Loucy (cell line): ENCODE data around the gene BCL2.

Experiments
- H2AFZ ChIP-seq: fragments of 200-600 bp; sonication (generic); 2 replicates; pipeline ENCODE4 v1.6.0; 2016; ENCODE audit warnings: antibody characterized with exemption, mild to moderate bottlenecking, low read length, moderate library complexity
- H3F3A ChIP-seq: fragments of 200-600 bp; 2 replicates; pipeline ENCODE4 v1.6.0; 2016; ENCODE audit warnings: antibody characterized with exemption, low read depth, mild to moderate bottlenecking
- H3K27me3 ChIP-seq: fragments of 200-600 bp; sonication (generic); 2 replicates; pipeline ENCODE4 v1.6.1; 2014; ENCODE audit warnings: low read length, mild to moderate bottlenecking; ENCODE audit not compliant: insufficient read depth, poor library complexity, severe bottlenecking
- H3K36me3 ChIP-seq: fragments of 200-600 bp; sonication (generic); 2 replicates; pipeline ENCODE4 v1.6.1; 2016; ENCODE audit warnings: low read length; ENCODE audit not compliant: insufficient read depth
- H3K4me1 ChIP-seq: fragments of 200-600 bp; sonication (generic); 2 replicates; pipeline ENCODE4 v1.5.1; 2014; ENCODE audit warnings: low read length, mild to moderate bottlenecking; ENCODE audit not compliant: insufficient read depth, poor library complexity, severe bottlenecking
- H3K4me2 ChIP-seq: fragments of 200-600 bp; sonication (generic); 2 replicates; pipeline ENCODE4 v1.6.0; 2014; ENCODE audit warnings: antibody characterized with exemption, low read length, low read depth, mild to moderate bottlenecking; ENCODE audit not compliant: poor library complexity, severe bottlenecking
- H3K4me3 ChIP-seq: fragments of 200-600 bp; sonication (generic); 2 replicates; pipeline ENCODE4 v1.5.1; 2014; ENCODE audit warnings: low read length, mild to moderate bottlenecking, mixed read lengths; ENCODE audit not compliant: poor library complexity, severe bottlenecking
- H3K79me2 ChIP-seq: fragments of 200-600 bp; sonication (generic); 2 replicates; pipeline ENCODE4 v1.6.1; 2014; ENCODE audit warnings: low read length; ENCODE audit not compliant: insufficient read depth
- H3K9ac ChIP-seq: fragments of 200-600 bp; sonication (generic); 2 replicates; pipeline ENCODE4 v1.6.0; 2014; ENCODE audit warnings: mild to moderate bottlenecking, low read depth, low read length, moderate library complexity; ENCODE audit not compliant: poor library complexity, severe bottlenecking
- H3K9me2 ChIP-seq: fragments of 200-600 bp; sonication (generic); replicated peaks from 2 replicates; pipeline ENCODE4 v1.6.1; 2016; ENCODE audit warnings: low read depth, low read length, mixed read lengths
- H3K9me3 ChIP-seq: fragments of 200-600 bp; sonication (generic); 2 replicates; pipeline ENCODE4 v1.6.1; 2014; ENCODE audit warnings: mild to moderate bottlenecking, antibody characterized with exemption, low read length, low read depth; ENCODE audit not compliant: insufficient read depth
- H4K20me1 ChIP-seq: fragments of 200-600 bp; sonication (generic); 2 replicates; pipeline ENCODE4 v1.6.0; 2014; ENCODE audit warnings: antibody characterized with exemption, low read length, mild to moderate bottlenecking; ENCODE audit not compliant: insufficient read depth, poor library complexity, severe bottlenecking
- EZH2phosphoT487 ChIP-seq: fragments of 200-600 bp; IDR thresholded peaks from 2 replicates; pipeline ENCODE4 v1.6.1; 2018; ENCODE audit warnings: antibody characterized with exemption, mild to moderate bottlenecking, moderate library complexity, borderline replicate concordance
- TF ChIP-seq, protein P1 (sequence below): fragments of 200-600 bp; sonication (generic); conservative IDR thresholded peaks from 2 replicates; pipeline ENCODE4 v1.5.1; 2014; ENCODE audit warnings: mild to moderate bottlenecking, antibody characterized with exemption, low read length

BCL2 gene

DNA sequence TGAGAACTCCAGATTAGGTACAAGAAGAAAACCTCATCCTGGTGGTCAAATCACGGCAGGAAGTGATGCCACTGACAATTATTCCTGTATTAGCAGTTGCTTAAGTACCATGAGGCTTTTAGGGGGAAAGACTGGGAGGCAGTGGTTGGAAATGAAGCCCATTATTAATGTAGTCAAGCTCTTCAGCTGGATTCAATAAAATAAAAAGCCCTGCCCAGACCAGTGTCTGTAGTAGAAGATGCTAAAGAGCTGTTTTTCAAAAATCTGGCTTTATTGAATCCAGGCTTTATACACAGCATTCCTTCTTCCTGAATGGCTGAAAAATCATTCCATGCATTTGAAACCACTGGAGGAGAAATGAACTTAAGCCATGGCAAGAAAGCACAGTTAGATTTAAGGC lies 155.2 kb downstream of the BCL2 start:
- Histone ChIP-seq H3K27me3 (no peaks in the 10 kb centered on the region), H3F3A (no peaks in the 10 kb centered on the region), H3K4me3 (no peak overlapping the region), H3K4me2 (no peak overlapping the region), H4K20me1 (no peaks in the 10 kb centered on the region), H3K79me2 (peaks cover 25% of the 10 kb centered on the region), H3K4me1 (peaks cover 26% of the 10 kb centered on the region), H2AFZ (no peak overlapping the region), H3K9me2 (no peaks in the 10 kb centered on the region), H3K9me3 (no peaks in the 10 kb centered on the region), H3K9ac (no peak overlapping the region), H3K36me3 (no peaks in the 10 kb centered on the region)
- no peak for TF ChIP-seq EZH2phosphoT487
- TF ChIP-seq, protein P1, sequence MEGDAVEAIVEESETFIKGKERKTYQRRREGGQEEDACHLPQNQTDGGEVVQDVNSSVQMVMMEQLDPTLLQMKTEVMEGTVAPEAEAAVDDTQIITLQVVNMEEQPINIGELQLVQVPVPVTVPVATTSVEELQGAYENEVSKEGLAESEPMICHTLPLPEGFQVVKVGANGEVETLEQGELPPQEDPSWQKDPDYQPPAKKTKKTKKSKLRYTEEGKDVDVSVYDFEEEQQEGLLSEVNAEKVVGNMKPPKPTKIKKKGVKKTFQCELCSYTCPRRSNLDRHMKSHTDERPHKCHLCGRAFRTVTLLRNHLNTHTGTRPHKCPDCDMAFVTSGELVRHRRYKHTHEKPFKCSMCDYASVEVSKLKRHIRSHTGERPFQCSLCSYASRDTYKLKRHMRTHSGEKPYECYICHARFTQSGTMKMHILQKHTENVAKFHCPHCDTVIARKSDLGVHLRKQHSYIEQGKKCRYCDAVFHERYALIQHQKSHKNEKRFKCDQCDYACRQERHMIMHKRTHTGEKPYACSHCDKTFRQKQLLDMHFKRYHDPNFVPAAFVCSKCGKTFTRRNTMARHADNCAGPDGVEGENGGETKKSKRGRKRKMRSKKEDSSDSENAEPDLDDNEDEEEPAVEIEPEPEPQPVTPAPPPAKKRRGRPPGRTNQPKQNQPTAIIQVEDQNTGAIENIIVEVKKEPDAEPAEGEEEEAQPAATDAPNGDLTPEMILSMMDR, result no peak

GRCh38 chr18:63162271-63163014 lies 157.1 kb downstream of the BCL2 start:
- H3K4me2 ChIP-seq, result no peak overlapping the region

GRCh38 chr18:63161761-63162195 lies 157.8 kb downstream of the BCL2 start:
- no peaks in the 10 kb centered on the region for H3F3A ChIP-seq
- peaks cover 32% of the 10 kb centered on the region for H3K79me2 ChIP-seq
- H3K27me3 ChIP-seq, result no peaks in the 10 kb centered on the region
- H3K36me3 ChIP-seq, result no peaks in the 10 kb centered on the region
- TF ChIP-seq EZH2phosphoT487, result no peak
- TF ChIP-seq, protein P1, result no peak
- H3K9ac ChIP-seq, result no peak overlapping the region
- no peak overlapping the region for H2AFZ ChIP-seq
- H4K20me1 ChIP-seq, result no peaks in the 10 kb centered on the region
- no peak overlapping the region for H3K4me3 ChIP-seq
- H3K9me3 ChIP-seq, result no peaks in the 10 kb centered on the region
- H3K4me1 ChIP-seq, result peaks cover 26% of the 10 kb centered on the region
- H3K4me2 ChIP-seq, result no peak overlapping the region
- no peaks in the 10 kb centered on the region for H3K9me2 ChIP-seq

More at GRCh38 chr18:63162271-63163014, 157.1 kb downstream of the BCL2 start:
- no peaks in the 10 kb centered on the region for H3K9me3 ChIP-seq
- H3K4me1 ChIP-seq, result peaks cover 26% of the 10 kb centered on the region
- H3K4me3 ChIP-seq, result no peak overlapping the region
- H3K27me3 ChIP-seq, result no peaks in the 10 kb centered on the region
- H2AFZ ChIP-seq, result no peak overlapping the region
- no peaks in the 10 kb centered on the region for H3K36me3 ChIP-seq
- H4K20me1 ChIP-seq, result no peaks in the 10 kb centered on the region
- H3K9me2 ChIP-seq, result no peaks in the 10 kb centered on the region
- TF ChIP-seq, protein P1, result no peak
- TF ChIP-seq EZH2phosphoT487, result no peak
- H3K79me2 ChIP-seq, result peaks cover 33% of the 10 kb centered on the region
- no peaks in the 10 kb centered on the region for H3F3A ChIP-seq
- H3K9ac ChIP-seq, result no peak overlapping the region
